Measurements from ENCODE around the gene RAB6A. TPM values are rescaled to one million over a fixed set of nuclear protein-coding genes. Genes with fewer than 3 reads are reported as not detected.
"Not testable (repeated sequence)": the region's sequence is repeated elsewhere in the genome, so short reads cannot be mapped to it uniquely, and the experiment has no call there.

The RAB6A gene
- 100 to 1,000 TPM; 128 to 141 (median 136) TPM for polyA plus RNA-seq (ENCODE audit: insufficient read length in 3 of 3)

GRCh38 chr11:73760679-73761402 is at the start of gene RAB6A:
TSS of gene RAB6A (minus strand) at chr11:73761074. CDS start at chr11:73760635, 439 bp downstream.
- peak; percentile 98 to 100 (median 99) for DNase-seq (ENCODE audit: low read depth in 3 of 3, low spot score in 2 of 3)

GRCh38 chr11:73810637-73811036 is 49.8 kb upstream of the RAB6A start:
- no peak for DNase-seq (ENCODE audit: low read depth in 3 of 3, low spot score in 2 of 3)

- no peak for DNase-seq (ENCODE audit: low read depth in 3 of 3, low spot score in 2 of 3)
These were observed 47.2 kb upstream of the RAB6A start for GRCh38 chr11:73808052-73808451.

GRCh38 chr11:73804712-73805111 is 43.8 kb upstream of the RAB6A start:
- DNase-seq (ENCODE audit: low read depth in 3 of 3, low spot score in 2 of 3): no peak

GRCh38 chr11:73801136-73801535 is 40.3 kb upstream of the RAB6A start:
- DNase-seq (ENCODE audit: low read depth in 3 of 3, low spot score in 2 of 3): no peak

- no peak for DNase-seq (ENCODE audit: low read depth in 3 of 3, low spot score in 2 of 3)
These were observed 39.5 kb upstream of the RAB6A start for GRCh38 chr11:73800276-73800806.

GRCh38 chr11:73797457-73797856 is 36.6 kb upstream of the RAB6A start:
- no peak for DNase-seq (ENCODE audit: low read depth in 3 of 3, low spot score in 2 of 3)

- no peak for DNase-seq (ENCODE audit: low read depth in 3 of 3, low spot score in 2 of 3)
These were observed 35.2 kb upstream of the RAB6A start for GRCh38 chr11:73795925-73796632.

GRCh38 chr11:73792584-73792983 is 31.7 kb upstream of the RAB6A start:
- no peak for DNase-seq (ENCODE audit: low read depth in 3 of 3, low spot score in 2 of 3)

GRCh38 chr11:73789279-73789670 is 28.4 kb upstream of the RAB6A start:
- no peak for DNase-seq (ENCODE audit: low read depth in 3 of 3, low spot score in 2 of 3)

GRCh38 chr11:73787643-73788558 is 27.0 kb upstream of the RAB6A start, which contains the start of gene MRPL48:
TSS of gene MRPL48 (plus strand) at chr11:73787874. CDS start at chr11:73787972, 98 bp downstream.
- DNase-seq (ENCODE audit: low read depth in 3 of 3, low spot score in 2 of 3): peak; percentile 78 to 88 (median 87)

- DNase-seq (ENCODE audit: low read depth in 3 of 3, low spot score in 2 of 3): no peak
These were observed 26.3 kb upstream of the RAB6A start for GRCh38 chr11:73787051-73787642.

GRCh38 chr11:73785467-73785866 is 24.6 kb upstream of the RAB6A start:
- not testable (repeated sequence) for DNase-seq (ENCODE audit: low read depth in 3 of 3, low spot score in 2 of 3)

- no peak for DNase-seq (ENCODE audit: low read depth in 3 of 3, low spot score in 2 of 3)
These were observed 23.9 kb upstream of the RAB6A start for GRCh38 chr11:73784734-73785133.

GRCh38 chr11:73784080-73784634 is 23.3 kb upstream of the RAB6A start:
- DNase-seq (ENCODE audit: low read depth in 3 of 3, low spot score in 2 of 3): no peak

- no peak for DNase-seq (ENCODE audit: low read depth in 3 of 3, low spot score in 2 of 3)
These were observed 22.7 kb upstream of the RAB6A start for GRCh38 chr11:73783483-73784020.

- DNase-seq (ENCODE audit: low read depth in 3 of 3, low spot score in 2 of 3): no peak
These were observed 20.4 kb upstream of the RAB6A start for GRCh38 chr11:73781303-73781702.

GRCh38 chr11:73779084-73779902 is 18.4 kb upstream of the RAB6A start:
- DNase-seq (ENCODE audit: low read depth in 3 of 3, low spot score in 2 of 3): peak; percentile 96 to 98 (median 96)

- not testable (repeated sequence) for DNase-seq (ENCODE audit: low read depth in 3 of 3, low spot score in 2 of 3)
These were observed 9.9 kb upstream of the RAB6A start for GRCh38 chr11:73770811-73771210.
